Endothelial cell of umbilical vein (primary cell): ENCODE results near the gene GRIK3. TPM values are rescaled to one million over a fixed set of nuclear protein-coding genes. Genes with fewer than 3 reads are reported as not detected.

ENCODE experiments used
- BruUV-seq: library from RNA; stranded (reverse); fragments of 400-500 nt; replicated peaks from 2 replicates; lab custom pipeline; 2021; lab: Mats Ljungman, UMichigan
- CTCF ChIA-PET: fragments of 300-600, 350-600 bp; sonication (Branson Sonifier 250); formaldehyde crosslinking; loops from one replicate; lab custom pipeline; 2021; ENCODE audit warnings: antibody characterized with exemption, inconsistent platforms; lab: Charles Lee
- POLR2A ChIA-PET: fragments of 300-600, 350-600 bp; sonication (Branson Sonifier 250); formaldehyde crosslinking; loops from one replicate; lab custom pipeline; 2021; ENCODE audit warnings: antibody characterized with exemption, inconsistent platforms; lab: Charles Lee
- DNase-seq: peaks from one replicate; pipeline ENCODE4 v3.0.0-alpha.2; 2011; ENCODE audit warnings: low read depth, low spot score
- FAIRE-seq: peaks from 2 replicates; lab custom pipeline; 2011; peaks lifted over from hg19 to GRCh38; lab: Jason Lieb, UNC
- H2AFZ ChIP-seq: 2 replicates; pipeline ENCODE4 v1.6.0; 2012; ENCODE audit warnings: low read depth, low read length, control low read depth, inconsistent platforms
- H3K27ac ChIP-seq: 2 replicates; pipeline ENCODE4 v1.5.1; 2011; ENCODE audit warnings: low read depth, mild to moderate bottlenecking, control low read depth, low read length, moderate library complexity; ENCODE audit not compliant: insufficient read depth
- H3K27me3 ChIP-seq, 2 experiments: 2 replicates each; pipeline versions ENCODE4 v1.6.0 to v1.6.1; 2011; ENCODE audit warnings: low read length in 2 of 2, mixed read lengths in 1 of 2; ENCODE audit not compliant: control insufficient read depth in 2 of 2, insufficient read depth in 2 of 2
- H3K36me3 ChIP-seq, 2 experiments: 2 replicates in 1 of 2; 3 replicates in 1 of 2; pipeline ENCODE4 v1.5.1; 2011; ENCODE audit warnings: low read length in 2 of 2, mild to moderate bottlenecking in 1 of 2, moderate library complexity in 1 of 2; ENCODE audit not compliant: control insufficient read depth in 2 of 2, insufficient read depth in 2 of 2; ENCODE audit errors: extremely low read depth in 1 of 2
- H3K4me1 ChIP-seq: 3 replicates; pipeline ENCODE4 v1.5.1; 2011; ENCODE audit warnings: mild to moderate bottlenecking, low read length; ENCODE audit not compliant: control insufficient read depth, insufficient read depth; ENCODE audit errors: extremely low read depth
- H3K4me2 ChIP-seq: 2 replicates; pipeline ENCODE4 v1.6.1; 2011; ENCODE audit warnings: low read length, control low read depth, mixed read lengths; ENCODE audit not compliant: insufficient read depth
- H3K4me3 ChIP-seq, 3 experiments: fragments of 200-600 bp in 1 of 3; sonication (generic), shearing (Covaris generic) in 1 of 3; replicated peaks in 1 of 3; 2 replicates each; pipeline ENCODE4 v1.5.1; 2011 to 2016; ENCODE audit warnings: control low read depth in 3 of 3, low read length in 3 of 3, mild to moderate bottlenecking in 2 of 3, inconsistent platforms in 1 of 3, low read depth in 1 of 3, moderate library complexity in 1 of 3; ENCODE audit not compliant: insufficient read depth in 1 of 3
- H3K79me2 ChIP-seq: 2 replicates; pipeline ENCODE4 v1.6.0; 2012; ENCODE audit warnings: low read length, inconsistent platforms; ENCODE audit not compliant: control insufficient read depth, insufficient read depth
- H3K9ac ChIP-seq: replicated peaks from 2 replicates; pipeline ENCODE3; 2011; ENCODE audit warnings: low read length, control low read depth; ENCODE audit not compliant: insufficient read depth; ENCODE audit errors: extremely low read depth
- H3K9me1 ChIP-seq: replicated peaks from 3 replicates; pipeline ENCODE4 v1.6.0; 2011; ENCODE audit warnings: mild to moderate bottlenecking, low read length; ENCODE audit not compliant: control insufficient read depth, insufficient read depth; ENCODE audit errors: extremely low read depth
- H3K9me3 ChIP-seq: replicated peaks from 2 replicates; pipeline ENCODE4 v1.5.1; 2012; ENCODE audit warnings: low read length, inconsistent platforms; ENCODE audit not compliant: control insufficient read depth, insufficient read depth
- H4K20me1 ChIP-seq: replicated peaks from 2 replicates; pipeline ENCODE3; 2011; ENCODE audit warnings: mild to moderate bottlenecking, low read length; ENCODE audit not compliant: control insufficient read depth, insufficient read depth; ENCODE audit errors: extremely low read depth
- EZH2 ChIP-seq: IDR thresholded peaks from 2 replicates; pipeline ENCODE4 v1.6.1; 2012; ENCODE audit warnings: borderline replicate concordance, low read depth, mild to moderate bottlenecking, moderate library complexity, low read length, inconsistent platforms; ENCODE audit not compliant: severe bottlenecking
- JUN ChIP-seq: IDR thresholded peaks from 2 replicates; pipeline ENCODE4 v1.6.1; 2011; ENCODE audit warnings: borderline replicate concordance, low read depth; ENCODE audit not compliant: insufficient read length, insufficient read depth
- MYC ChIP-seq: IDR thresholded peaks from one replicate; pipeline ENCODE4 v1.6.1; 2011; ENCODE audit warnings: mild to moderate bottlenecking, low read depth, low read length
- POLR2A ChIP-seq: IDR thresholded peaks from 2 replicates; pipeline ENCODE4 v1.6.1; 2012; ENCODE audit warnings: low read depth, mild to moderate bottlenecking, control low read depth, low read length
- POLR2AphosphoS5 ChIP-seq: IDR thresholded peaks from 2 replicates; pipeline ENCODE4 v1.6.1; 2012; ENCODE audit warnings: low read depth, mild to moderate bottlenecking, control low read depth, low read length, moderate library complexity; ENCODE audit not compliant: insufficient read depth
- dilution Hi-C: fragments of 300-500 bp; cut with MboI; formaldehyde crosslinking; loops from one replicate; pipeline ENCODE4 v1.15.0; 2019; ENCODE audit warnings: low sequenced_read_pairs; ENCODE audit not compliant: extremely low pct_ligation_motif_present
- intact Hi-C: fragments of 100-400 bp; cut with micrococcal nuclease; formaldehyde crosslinking; loops from one replicate; pipeline ENCODE4 v1.10.0; 2022
- polyA plus RNA-seq, 4 experiments: library from polyadenylated mRNA; depleted of rRNA in 3 of 4; stranded (reverse) in 3 of 4; unstranded in 1 of 4; fragments of >200 nt; gene quantifications; 2 replicates each; pipeline versions ENCODE4 v1.2.1 to v1.2.3, GENCODE V29; 2011 to 2012; ENCODE audit warnings: missing spikeins in 1 of 4
- total RNA-seq: library from RNA; stranded (reverse); gene quantifications from 2 replicates; pipeline ENCODE4 v1.2.3, GENCODE V29; 2021
- TF ChIP-seq, protein P1 (sequence below), 2 donors: IDR thresholded peaks; 1 replicate in 1 of 2; 2 replicates in 1 of 2; pipeline ENCODE4 v1.5.1; 2011; ENCODE audit warnings: low read length in 2 of 2, mild to moderate bottlenecking in 2 of 2, moderate library complexity in 2 of 2, control low read depth in 1 of 2, inconsistent platforms in 1 of 2, low read depth in 1 of 2; ENCODE audit not compliant: insufficient read depth in 1 of 2; ENCODE audit errors: extremely low read depth in 1 of 2
- TF ChIP-seq, protein P2 (sequence below): IDR thresholded peaks from 2 replicates; pipeline ENCODE4 v1.6.1; 2011; ENCODE audit not compliant: insufficient read depth, insufficient read length

GRIK3 gene
- total and polyA plus RNA-seq, 2 donors (not counting 3 experiments of a cell fraction or from before 2014, with no cell fraction given), result not detected

DNA sequence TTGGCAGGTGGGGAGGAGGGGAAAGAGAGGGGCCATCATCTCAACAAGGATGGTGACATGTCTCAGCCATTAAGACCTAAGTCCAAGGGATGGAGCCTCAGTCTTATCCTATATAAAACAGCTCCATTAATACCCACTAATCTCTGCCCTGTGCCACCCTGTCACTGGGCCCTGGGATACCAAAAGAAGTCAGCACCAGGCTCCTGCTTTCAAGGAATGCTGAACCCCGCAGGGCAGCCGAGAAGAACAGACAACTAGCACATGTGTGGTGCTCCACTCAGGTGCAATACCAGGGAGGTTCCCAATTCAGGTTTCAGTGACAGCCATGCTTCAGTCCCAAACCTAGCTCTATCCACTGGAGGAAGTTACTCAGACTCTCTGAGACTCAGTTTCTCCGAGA lies 128.4 kb downstream of the GRIK3 start:
- intact Hi-C loops, result no loop called here
- TF ChIP-seq JUN (no peak), MYC (no peak), EZH2 (no peak), POLR2A (no peak), POLR2AphosphoS5 (no peak)
- TF ChIP-seq, protein P1, sequence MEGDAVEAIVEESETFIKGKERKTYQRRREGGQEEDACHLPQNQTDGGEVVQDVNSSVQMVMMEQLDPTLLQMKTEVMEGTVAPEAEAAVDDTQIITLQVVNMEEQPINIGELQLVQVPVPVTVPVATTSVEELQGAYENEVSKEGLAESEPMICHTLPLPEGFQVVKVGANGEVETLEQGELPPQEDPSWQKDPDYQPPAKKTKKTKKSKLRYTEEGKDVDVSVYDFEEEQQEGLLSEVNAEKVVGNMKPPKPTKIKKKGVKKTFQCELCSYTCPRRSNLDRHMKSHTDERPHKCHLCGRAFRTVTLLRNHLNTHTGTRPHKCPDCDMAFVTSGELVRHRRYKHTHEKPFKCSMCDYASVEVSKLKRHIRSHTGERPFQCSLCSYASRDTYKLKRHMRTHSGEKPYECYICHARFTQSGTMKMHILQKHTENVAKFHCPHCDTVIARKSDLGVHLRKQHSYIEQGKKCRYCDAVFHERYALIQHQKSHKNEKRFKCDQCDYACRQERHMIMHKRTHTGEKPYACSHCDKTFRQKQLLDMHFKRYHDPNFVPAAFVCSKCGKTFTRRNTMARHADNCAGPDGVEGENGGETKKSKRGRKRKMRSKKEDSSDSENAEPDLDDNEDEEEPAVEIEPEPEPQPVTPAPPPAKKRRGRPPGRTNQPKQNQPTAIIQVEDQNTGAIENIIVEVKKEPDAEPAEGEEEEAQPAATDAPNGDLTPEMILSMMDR (IDR thresholded peaks at IDR 0.05; ENCODE audit: extremely low read depth in 1 of 2, insufficient read depth in 1 of 2, low read depth in 1 of 2, low read length in 2 of 2), result no peak
- TF ChIP-seq, protein P2, sequence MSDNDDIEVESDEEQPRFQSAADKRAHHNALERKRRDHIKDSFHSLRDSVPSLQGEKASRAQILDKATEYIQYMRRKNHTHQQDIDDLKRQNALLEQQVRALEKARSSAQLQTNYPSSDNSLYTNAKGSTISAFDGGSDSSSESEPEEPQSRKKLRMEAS, result no peak
- Histone ChIP-seq H3K27ac (no peak overlapping the region), H2AFZ (no peak overlapping the region), H4K20me1 (no peaks in the 10 kb centered on the region), H3K79me2 (no peaks in the 10 kb centered on the region), H3K36me3 (no peaks in the 10 kb centered on the region), H3K9ac (no peak overlapping the region), H3K27me3 (no peaks in the 10 kb centered on the region), H3K9me1 (no peaks in the 10 kb centered on the region), H3K9me3 (no peaks in the 10 kb centered on the region), H3K4me1 (no peaks in the 10 kb centered on the region), H3K4me3 (no peak overlapping the region), H3K4me2 (no peak overlapping the region)
- ChIA-PET POLR2A (no interaction called here), CTCF (no interaction called here)
- DNase-seq (no peak), FAIRE-seq (no peak)
- BruUV-seq, result no TSS peak
- dilution Hi-C loops, result no loop called here
